ENCODE data around the gene FAM50B.

The FAM50B gene

GRCh38 chr6:3855866-3856265 lies 6.7 kb downstream of the FAM50B start:
- TF ChIP-seq CTCF (IDR thresholded peaks at IDR 0.05): no peak

DNA sequence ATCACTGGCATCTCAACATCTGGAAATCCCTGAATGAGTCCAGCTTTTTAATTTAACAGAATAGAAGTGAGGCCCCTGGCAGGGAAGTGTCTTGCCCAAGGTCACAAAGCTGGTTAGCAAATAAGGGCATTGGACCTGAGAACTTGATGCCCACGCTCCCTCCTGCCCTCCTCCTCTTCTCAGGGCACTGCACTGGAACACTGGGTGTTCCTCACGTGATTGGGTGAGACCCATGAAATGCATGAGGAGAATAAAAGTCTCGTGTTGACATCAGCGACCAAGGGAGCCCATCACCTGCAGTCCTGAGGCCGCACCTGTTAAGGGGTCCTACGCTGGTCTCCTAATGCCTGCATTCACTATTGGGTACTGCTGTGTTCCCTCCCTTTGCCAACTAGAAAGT lies 7.4 kb downstream of the FAM50B start:
- TF ChIP-seq CTCF (IDR thresholded peaks at IDR 0.05): no peak

DNA sequence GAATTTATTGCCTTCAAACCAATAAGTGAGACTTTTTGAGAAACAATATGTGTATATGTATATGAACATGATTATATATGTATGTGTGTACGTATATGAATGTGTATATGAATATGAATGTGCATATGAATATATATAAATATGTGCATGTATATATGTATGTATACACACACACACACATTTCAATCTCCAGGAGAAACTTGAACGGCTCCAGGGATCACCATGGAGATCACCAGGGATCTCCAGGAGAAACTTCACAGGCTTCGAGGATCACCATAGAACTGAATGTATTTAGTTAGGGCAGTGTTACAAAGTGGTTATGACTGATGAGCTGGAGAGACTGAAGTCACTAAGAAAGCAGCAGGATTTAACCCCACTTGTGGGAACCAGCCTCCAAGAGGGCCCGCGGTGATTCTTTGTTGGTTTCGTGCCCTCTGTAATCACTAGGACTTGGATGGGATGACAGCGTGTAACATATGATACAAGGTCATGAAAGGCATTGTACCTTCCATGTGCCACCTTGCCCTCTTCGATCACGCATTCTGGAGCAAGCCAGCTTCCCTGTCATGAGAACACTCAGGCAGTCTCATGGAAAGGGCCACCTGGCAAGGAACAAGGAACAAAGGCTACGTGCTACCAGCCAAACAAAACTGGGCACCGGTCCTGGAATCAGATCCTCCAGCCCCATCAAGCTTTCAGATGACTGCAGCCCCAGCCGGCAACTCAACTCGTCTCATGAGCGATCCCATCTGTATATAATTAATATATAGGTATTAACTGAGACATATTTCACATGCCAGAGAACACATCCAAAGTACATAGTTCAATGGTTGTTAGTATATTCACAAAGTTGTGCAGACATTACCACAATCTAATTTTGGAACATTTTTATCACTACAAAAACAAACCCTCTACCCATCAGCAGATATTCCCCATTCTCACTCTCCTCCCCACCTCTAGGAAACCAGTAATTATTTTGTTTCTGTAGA lies 8.6 kb downstream of the FAM50B start:
- no peak for TF ChIP-seq CTCF (IDR thresholded peaks at IDR 0.05)

GRCh38 chr6:3859878-3860552 lies 10.8 kb downstream of the FAM50B start:
- no peak for TF ChIP-seq CTCF (IDR thresholded peaks at IDR 0.05)

- TF ChIP-seq CTCF (IDR thresholded peaks at IDR 0.05): no peak
Observed at GRCh38 chr6:3861424-3861823, 12.3 kb downstream of the FAM50B start.

DNA sequence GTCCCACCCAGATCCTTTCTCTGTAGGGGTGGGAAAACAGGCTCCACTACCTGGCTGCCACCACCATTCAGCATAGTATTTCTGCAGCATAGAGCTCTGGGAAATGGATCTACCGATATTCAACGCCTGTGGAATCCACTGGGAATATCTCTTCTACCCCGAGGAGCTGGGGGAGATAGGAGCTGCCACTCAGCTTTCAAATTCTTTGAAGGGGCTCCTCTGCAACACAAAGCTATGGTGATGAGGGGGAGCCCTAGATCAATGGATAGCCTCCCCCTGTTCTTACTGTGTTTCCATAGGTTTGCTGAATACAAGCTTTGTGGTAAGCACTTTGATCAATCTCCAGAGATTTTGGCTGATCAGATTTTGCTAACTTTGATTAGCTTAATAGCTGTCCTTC lies 12.9 kb downstream of the FAM50B start:
- no peak for TF ChIP-seq CTCF (IDR thresholded peaks at IDR 0.05)

DNA sequence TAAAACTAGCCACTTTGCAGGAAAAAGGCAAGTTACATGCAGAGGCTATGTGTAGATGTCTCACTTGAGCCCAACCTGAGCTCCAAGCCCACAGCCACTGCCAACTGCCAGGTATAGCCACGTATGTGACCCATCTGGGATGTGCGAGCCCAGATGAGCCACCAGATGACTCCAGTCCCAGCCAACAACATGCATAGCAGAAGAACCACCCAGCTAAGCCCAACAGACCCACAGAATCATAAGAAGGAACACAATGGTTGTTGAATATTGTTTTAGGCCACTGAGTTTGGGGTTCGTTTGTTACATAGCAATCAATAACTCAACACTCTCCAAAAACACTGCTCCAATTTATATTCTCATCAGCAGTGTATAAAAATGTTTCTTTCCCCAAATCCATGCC lies 16.3 kb downstream of the FAM50B start:
- TF ChIP-seq CTCF (IDR thresholded peaks at IDR 0.05): no peak

Measured in LNCAP (cell line).